OCI-LY1 (cell line): ENCODE data around the gene BMF.

Experiments used
- CTCF ChIP-seq: fragments of 200-600 bp; sonication (generic), shearing (Covaris generic); IDR thresholded peaks from 2 replicates; pipeline ENCODE4 v1.5.1; 2017; ENCODE audit warnings: mild to moderate bottlenecking, antibody characterized with exemption, low read length, moderate library complexity, mixed read lengths
- EZH2 ChIP-seq: fragments of 200-600 bp; sonication (generic), shearing (Covaris generic); IDR thresholded peaks from 2 replicates; pipeline ENCODE4 v1.8.0; 2017; ENCODE audit warnings: borderline replicate concordance, mixed run types, mild to moderate bottlenecking, antibody characterized with exemption, low read length, moderate library complexity, mixed read lengths

- TF ChIP-seq EZH2 (no peak), CTCF (no peak)
Observed at GRCh38 chr15:40087068-40087810, 21.4 kb downstream of the BMF start.
